Astrocyte of the spinal cord (primary cell): ENCODE measurements around the gene PODN.

ENCODE experiments used
- DNase-seq: peaks from one replicate; pipeline ENCODE4 v3.0.0; 2011; ENCODE audit warnings: low read depth, low spot score
- H3K4me3 ChIP-seq: 2 replicates; pipeline ENCODE4 v1.5.1; 2011; ENCODE audit warnings: low read depth, mild to moderate bottlenecking, low read length, moderate library complexity
- CTCF ChIP-seq: IDR thresholded peaks from 2 replicates; pipeline ENCODE4 v1.5.1; 2012; ENCODE audit warnings: low read depth, mild to moderate bottlenecking, low read length, inconsistent platforms
- in situ Hi-C: cut with HindIII; loops from 2 replicates; pipeline ENCODE4 v1.10.0; 2017; ENCODE audit warnings: low sequenced_read_pairs

Gene PODN

GRCh38 chr1:53076721-53077598, 14.9 kb downstream of the PODN start:
- DNase-seq = no peak
- TF ChIP-seq CTCF = no peak
- H3K4me3 ChIP-seq = no peak overlapping the region
- in situ Hi-C loops = no loop called here

GRCh38 chr1:53077599-53077965, 15.6 kb downstream of the PODN start:
- TF ChIP-seq CTCF = no peak
- no peak overlapping the region for H3K4me3 ChIP-seq
- no peak for DNase-seq
- in situ Hi-C loops = no loop called here

GRCh38 chr1:53078333-53079101, 16.5 kb downstream of the PODN start:
- in situ Hi-C loops = no loop called here
- DNase-seq = no peak
- H3K4me3 ChIP-seq = no peak overlapping the region
- TF ChIP-seq CTCF = no peak

DNA sequence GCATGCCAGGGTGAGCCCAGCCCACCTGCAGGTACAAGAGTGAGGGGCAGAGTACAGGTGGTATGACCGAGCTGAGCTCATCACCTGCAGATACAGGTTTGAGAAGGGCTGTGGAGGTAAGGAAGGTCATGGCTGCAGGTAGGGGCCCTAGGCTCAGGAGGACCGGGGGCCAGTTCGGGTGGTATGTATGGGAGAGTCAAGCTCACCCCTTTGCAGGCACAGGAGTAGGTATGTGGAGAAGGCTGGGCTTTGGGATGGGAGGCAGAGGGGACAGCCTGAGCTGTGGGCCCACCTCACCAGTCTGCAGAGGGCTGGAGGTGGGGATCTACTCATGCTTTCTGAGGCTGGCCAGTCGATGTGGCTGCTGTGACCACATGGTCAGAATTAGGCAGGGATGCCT, 17.2 kb downstream of the PODN start:
- no peak overlapping the region for H3K4me3 ChIP-seq
- TF ChIP-seq CTCF = no peak
- no peak for DNase-seq
- in situ Hi-C loops = no loop called here

GRCh38 chr1:53080041-53080440, 18.0 kb downstream of the PODN start:
- TF ChIP-seq CTCF = no peak
- H3K4me3 ChIP-seq = no peak overlapping the region
- no peak for DNase-seq
- in situ Hi-C loops = no loop called here

GRCh38 chr1:53080769-53081168, 18.8 kb downstream of the PODN start:
- no peak for DNase-seq
- in situ Hi-C loops = no loop called here
- H3K4me3 ChIP-seq = no peak overlapping the region
- no peak for TF ChIP-seq CTCF
